ENCODE data around the gene ATP5PB.

Gene ATP5PB

GRCh38 chr1:111501645-111502044 lies 52.4 kb downstream of the ATP5PB start:
- Mint-ChIP-seq H3K27ac (no peak overlapping the region), H3K4me3 (no peak overlapping the region), H3K9me3 (peaks cover 1% of the 10 kb centered on the region), H3K36me3 (no peaks in the 10 kb centered on the region), H3K4me1 (peaks cover 33% of the 10 kb centered on the region)
- ATAC-seq, result no peak
- DNase-seq (ENCODE audit: low spot score in 2 of 2), result no peak

GRCh38 chr1:111503585-111504060 lies 54.4 kb downstream of the ATP5PB start, which contains the start of the genes ADORA3 and TMIGD3:
TSS of gene ADORA3 (minus strand) at chr1:111503633. CDS start at chr1:111503354, 279 bp downstream.
TSS of gene TMIGD3 (minus strand) at chr1:111503633. CDS start at chr1:111503354, 279 bp downstream.
- Mint-ChIP-seq H3K4me3 (no peak within 1 kb of the TSS), H3K27ac (peak within 1 kb of the TSS; percentile 29), H3K36me3 (no peaks in the 10 kb centered on the region), H3K4me1 (peaks cover 34% of the 10 kb centered on the region), H3K9me3 (no peaks in the 10 kb centered on the region)
- DNase-seq (ENCODE audit: low spot score in 2 of 2) (peak in 1 of 2 donors; percentile 47), ATAC-seq (no peak)

GRCh38 chr1:111504097-111504496 lies 54.8 kb downstream of the ATP5PB start:
- Mint-ChIP-seq H3K4me3 (no peak overlapping the region), H3K4me1 (peaks cover 36% of the 10 kb centered on the region), H3K9me3 (no peaks in the 10 kb centered on the region), H3K27ac (peak overlapping the region; percentile 29), H3K36me3 (no peaks in the 10 kb centered on the region)
- ATAC-seq (no peak), DNase-seq (ENCODE audit: low spot score in 2 of 2) (no peak)

GRCh38 chr1:111505641-111506119 lies 56.4 kb downstream of the ATP5PB start:
- no peak for ATAC-seq

GRCh38 chr1:111506561-111506960 lies 57.3 kb downstream of the ATP5PB start:
- peaks cover 43% of the 10 kb centered on the region for H3K4me1 Mint-ChIP-seq
- H3K9me3 Mint-ChIP-seq, result no peaks in the 10 kb centered on the region
- DNase-seq (ENCODE audit: low spot score in 2 of 2) (no peak), ATAC-seq (no peak)
- peak overlapping the region; percentile 3 for H3K4me3 Mint-ChIP-seq
- peak overlapping the region; percentile 48 for H3K27ac Mint-ChIP-seq
- H3K36me3 Mint-ChIP-seq, result no peaks in the 10 kb centered on the region

More at GRCh38 chr1:111505641-111506119, 56.4 kb downstream of the ATP5PB start:
- peaks cover 43% of the 10 kb centered on the region for H3K4me1 Mint-ChIP-seq
- peak overlapping the region; percentile 3 for H3K4me3 Mint-ChIP-seq
- peak in 1 of 2 donors; percentile 54 for DNase-seq (ENCODE audit: low spot score in 2 of 2)
- H3K27ac Mint-ChIP-seq, result peak overlapping the region; percentile 48
- no peaks in the 10 kb centered on the region for H3K9me3 Mint-ChIP-seq
- no peaks in the 10 kb centered on the region for H3K36me3 Mint-ChIP-seq

GRCh38 chr1:111507411-111508201 lies 58.3 kb downstream of the ATP5PB start:
- H3K9me3 Mint-ChIP-seq, result no peaks in the 10 kb centered on the region
- no peaks in the 10 kb centered on the region for H3K36me3 Mint-ChIP-seq
- H3K4me1 Mint-ChIP-seq, result peaks cover 43% of the 10 kb centered on the region
- ATAC-seq, result peak; percentile 85
- peak overlapping the region; percentile 68 for H3K4me3 Mint-ChIP-seq
- DNase-seq (ENCODE audit: low spot score in 2 of 2), result peak; percentile 50 to 87
- H3K27ac Mint-ChIP-seq, result no peak overlapping the region

- H3K9me3 Mint-ChIP-seq, result no peaks in the 10 kb centered on the region
- DNase-seq (ENCODE audit: low spot score in 2 of 2), result no peak
- H3K4me1 Mint-ChIP-seq, result peaks cover 49% of the 10 kb centered on the region
- ATAC-seq, result no peak
- no peak overlapping the region for H3K27ac Mint-ChIP-seq
- H3K4me3 Mint-ChIP-seq, result no peak overlapping the region
- no peaks in the 10 kb centered on the region for H3K36me3 Mint-ChIP-seq
Observed at GRCh38 chr1:111509997-111510375, 60.7 kb downstream of the ATP5PB start.

GRCh38 chr1:111511370-111511769 lies 62.1 kb downstream of the ATP5PB start:
- Mint-ChIP-seq H3K4me3 (no peak overlapping the region), H3K36me3 (no peaks in the 10 kb centered on the region), H3K27ac (no peak overlapping the region), H3K4me1 (peaks cover 48% of the 10 kb centered on the region), H3K9me3 (no peaks in the 10 kb centered on the region)
- DNase-seq (ENCODE audit: low spot score in 2 of 2) (no peak), ATAC-seq (no peak)
